Prostate gland (tissue), 2 donors: Measurements from ENCODE around the gene PRELP. TPM values are rescaled to one million over a fixed set of nuclear protein-coding genes. Genes with fewer than 3 reads are reported as not detected.
"Not testable (repeated sequence)": the region's sequence is repeated elsewhere in the genome, so short reads cannot be mapped to it uniquely, and the experiment has no call there.

ENCODE experiments used
- DNase-seq: peaks from one replicate; pipeline ENCODE4 v3.0.0-alpha.2; 2019; ENCODE audit warnings: low spot score
- H3K27ac ChIP-seq, 2 donors: fragments of 200-600 bp; sonication (generic); 2 replicates each; pipeline ENCODE4 v1.5.1; 2017 to 2019
- H3K27me3 ChIP-seq: fragments of 200-600 bp; sonication (generic); replicated peaks from 2 replicates; pipeline ENCODE4 v1.5.1; 2019; ENCODE audit not compliant: insufficient read depth
- H3K36me3 ChIP-seq, 2 donors: fragments of 200-600 bp; sonication (generic); 1 replicate in 1 of 2; 2 replicates in 1 of 2; pipeline versions ENCODE4 v1.5.1 to v1.8.1; 2017 to 2019
- H3K4me1 ChIP-seq: fragments of 200-600 bp; sonication (generic); replicated peaks from 2 replicates; pipeline ENCODE4 v1.5.1; 2019
- H3K4me3 ChIP-seq, 2 donors: fragments of 200-600 bp; sonication (generic); 2 replicates each; pipeline ENCODE4 v1.5.1; 2017 to 2019
- H3K9me3 ChIP-seq: fragments of 200-600 bp; sonication (generic); 2 replicates; pipeline ENCODE4 v1.5.1; 2017
- CTCF ChIP-seq, 4 experiments: fragments of 200-600 bp in 2 of 4; fragments of 450-650 bp in 2 of 4; sonication (generic) in 2 of 4; IDR thresholded peaks; 1 replicate in 3 of 4; 2 replicates in 1 of 4; pipeline ENCODE4 v1.5.1; 2016 to 2019; ENCODE audit warnings: antibody characterized with exemption in 4 of 4, mild to moderate bottlenecking in 2 of 4, moderate library complexity in 2 of 4
- POLR2A ChIP-seq: fragments of 450-650 bp; IDR thresholded peaks from one replicate; pipeline ENCODE4 v1.6.1; 2016; ENCODE audit warnings: antibody characterized with exemption, mild to moderate bottlenecking
- POLR2AphosphoS5 ChIP-seq: sonication (generic); formaldehyde crosslinking; IDR thresholded peaks from one replicate; pipeline ENCODE4 v1.6.1; 2017; ENCODE audit warnings: antibody characterized with exemption
- WGBS: methylation state at CpG from one replicate; pipeline ENCODE4 v1.1.5; 2018; 5-methylcytosine and 5-hydroxymethylcytosine counted together
- intact Hi-C: fragments of 100-400 bp; cut with DNase I; formaldehyde crosslinking; loops from one replicate; pipeline ENCODE4 v1.14.2; 2022
- total RNA-seq, 2 donors: library from RNA; depleted of rRNA; stranded (reverse); fragments of >200 nt; gene quantifications; one replicate each; pipeline ENCODE4 v1.1.0, GENCODE V29; 2016

The PRELP gene
- total RNA-seq, 2 donors from 2014 or later = 17.9 to 43.2 TPM

DNA sequence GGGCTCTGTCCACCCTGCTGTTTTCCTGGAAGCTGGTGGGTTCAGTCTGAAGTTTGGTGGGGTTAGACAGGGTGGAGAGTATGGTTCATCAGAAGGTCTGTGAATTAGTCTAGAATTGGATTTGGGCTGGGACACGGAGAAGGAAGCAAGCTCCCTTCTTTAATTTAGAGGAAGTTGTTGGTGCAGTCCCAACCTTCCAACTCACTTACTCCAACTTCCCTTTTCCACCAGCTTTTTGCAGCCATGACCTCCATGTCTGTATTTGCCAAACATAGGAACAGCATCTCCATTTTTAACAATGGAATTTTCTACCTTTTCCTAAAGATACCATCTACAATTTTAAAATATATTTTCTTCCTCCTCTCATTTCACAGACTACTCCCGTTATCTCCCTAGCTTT, 28.5 kb upstream of the PRELP start:
- Histone ChIP-seq H3K4me1 (no peaks in the 10 kb centered on the region), H3K4me3 (no peak overlapping the region), H3K27me3 (no peaks in the 10 kb centered on the region), H3K9me3 (no peaks in the 10 kb centered on the region), H3K36me3 (no peaks in the 10 kb centered on the region), H3K27ac (no peak overlapping the region)
- TF ChIP-seq POLR2A (no peak), CTCF (IDR thresholded peaks at IDR 0.05) (no peak), POLR2AphosphoS5 (no peak)
- WGBS = 77% methylated on average over 2 of the region's 2 CpGs
- DNase-seq = no peak
- intact Hi-C loops = no loop called here

GRCh38 chr1:203447598-203447997, 28.0 kb upstream of the PRELP start:
- H3K9me3 ChIP-seq, intact Hi-C loops, H3K36me3 ChIP-seq, H3K4me3 ChIP-seq, H3K27me3 ChIP-seq, H3K4me1 ChIP-seq, DNase-seq, H3K27ac ChIP-seq: not testable (repeated sequence)
- WGBS = 92% methylated on average over 1 of the region's 1 CpG

DNA sequence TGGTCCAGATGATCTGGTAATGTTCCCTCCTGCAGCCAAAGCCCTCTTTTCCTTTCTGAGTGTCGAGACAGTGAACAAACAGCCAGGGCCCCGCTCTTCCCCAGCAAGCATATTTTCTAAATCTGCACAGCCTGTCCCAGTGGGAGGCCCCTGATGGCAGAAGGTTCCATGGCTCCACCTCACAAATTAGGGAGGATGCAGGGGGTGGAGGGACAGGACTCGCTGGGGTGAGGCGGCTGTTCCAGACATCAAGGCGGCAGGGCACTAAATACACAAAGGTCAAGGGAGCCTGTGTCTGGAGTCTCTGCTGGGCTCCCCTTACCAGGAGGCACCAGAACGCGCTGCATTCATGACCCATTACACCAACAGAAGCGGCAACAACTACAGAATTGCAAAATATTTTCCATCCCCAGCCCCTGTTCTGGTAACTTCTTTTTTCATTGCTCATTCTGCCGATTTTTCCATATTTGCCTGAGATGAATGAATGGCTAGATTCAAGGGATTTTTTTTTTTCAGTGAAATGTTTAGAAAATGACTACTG, 27.0 kb upstream of the PRELP start:
- peak overlapping the region; percentile 27 to 45 for H3K27ac ChIP-seq
- intact Hi-C loops = no loop called here
- no peak overlapping the region for H3K4me3 ChIP-seq
- no peaks in the 10 kb centered on the region for H3K4me1 ChIP-seq
- no peak for TF ChIP-seq POLR2AphosphoS5
- TF ChIP-seq CTCF (IDR thresholded peaks at IDR 0.05) = no peak
- TF ChIP-seq POLR2A = no peak
- no peaks in the 10 kb centered on the region for H3K27me3 ChIP-seq
- WGBS = 61% methylated on average over 9 of the region's 9 CpGs
- H3K36me3 ChIP-seq = no peaks in the 10 kb centered on the region
- DNase-seq = no peak
- no peaks in the 10 kb centered on the region for H3K9me3 ChIP-seq

- 29% methylated on average over 1 of the region's 1 CpG for WGBS
Observed at GRCh38 chr1:203450001-203450400, 25.6 kb upstream of the PRELP start.

GRCh38 chr1:203450479-203451149, 25.0 kb upstream of the PRELP start:
- Histone ChIP-seq H3K36me3 (no peaks in the 10 kb centered on the region), H3K9me3 (no peaks in the 10 kb centered on the region), H3K27me3 (no peaks in the 10 kb centered on the region), H3K4me3 (no peak overlapping the region), H3K4me1 (no peaks in the 10 kb centered on the region), H3K27ac (no peak overlapping the region)
- no peak for DNase-seq
- TF ChIP-seq POLR2A = no peak
- no peak for TF ChIP-seq POLR2AphosphoS5
- no peak for TF ChIP-seq CTCF (IDR thresholded peaks at IDR 0.05)
- WGBS = 56% methylated on average over 17 of the region's 17 CpGs
- intact Hi-C loops = no loop called here

More at GRCh38 chr1:203450001-203450400, 25.6 kb upstream of the PRELP start:
- Histone ChIP-seq H3K36me3 (no peaks in the 10 kb centered on the region), H3K4me1 (no peaks in the 10 kb centered on the region), H3K27ac (no peak overlapping the region), H3K9me3 (no peaks in the 10 kb centered on the region), H3K27me3 (no peaks in the 10 kb centered on the region), H3K4me3 (no peak overlapping the region)
- TF ChIP-seq CTCF (IDR thresholded peaks at IDR 0.05) = no peak
- no peak for TF ChIP-seq POLR2A
- TF ChIP-seq POLR2AphosphoS5 = no peak
- no peak for DNase-seq
- intact Hi-C loops = no loop called here
